Measurements from ENCODE around the gene CACNG7.

DNA sequence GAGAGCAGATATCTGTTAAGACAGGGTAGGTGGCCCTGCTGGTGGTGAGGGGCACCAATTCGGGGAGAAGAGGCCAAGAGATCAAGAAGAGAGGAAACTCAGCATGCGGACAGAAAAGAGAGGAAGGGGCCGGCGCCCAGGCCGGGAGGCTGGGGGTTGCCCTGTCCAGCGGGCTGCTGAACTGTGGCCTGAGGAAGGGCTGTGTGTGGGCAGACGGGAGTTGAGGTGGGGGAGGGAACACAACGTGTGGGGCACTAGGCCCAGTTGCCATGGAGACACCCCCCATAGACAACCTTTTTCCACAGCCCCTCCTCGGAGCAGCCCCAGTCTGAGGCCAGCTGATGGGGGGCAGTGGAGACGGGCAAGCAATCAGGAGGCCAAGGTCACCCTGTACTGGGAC, 51.1 kb downstream of the CACNG7 start:
- TF ChIP-seq EZH2 (IDR thresholded peaks at IDR 0.05; ENCODE audit: borderline replicate concordance, insufficient read depth, low read length, poor library complexity, severe bottlenecking) (no peak), CTCF (IDR thresholded peaks at IDR 0.05; ENCODE audit: poor library complexity, severe bottlenecking) (no peak), MXI1 (conservative IDR thresholded peaks at IDR 0.05; ENCODE audit: poor library complexity, severe bottlenecking) (peak; percentile 19), EP300 (conservative IDR thresholded peaks at IDR 0.05; ENCODE audit: poor library complexity, severe bottlenecking) (no peak), POLR2AphosphoS5 (IDR thresholded peaks at IDR 0.05) (no peak), TAF1 (IDR thresholded peaks at IDR 0.05; ENCODE audit: low read depth) (no peak), SMC3 (conservative IDR thresholded peaks at IDR 0.05; ENCODE audit: poor library complexity) (no peak), REST (IDR thresholded peaks at IDR 0.05; ENCODE audit: borderline replicate concordance) (no peak), RAD21 (conservative IDR thresholded peaks at IDR 0.05) (no peak)
